BE2C (cell line): ENCODE measurements around the gene IRS2.

Experiments used
- DNase-seq: peaks from one replicate; pipeline ENCODE4 v3.0.0-alpha.2; 2020
- H3K27me3 ChIP-seq: fragments of 250-450 bp; sonication (Bioruptor Pico); 2 replicates; pipeline ENCODE4 v1.5.1; 2020; ENCODE audit warnings: mild to moderate bottlenecking
- H3K36me3 ChIP-seq: fragments of 250-450 bp; sonication (Bioruptor Pico); 2 replicates; pipeline ENCODE4 v1.5.1; 2020; ENCODE audit warnings: mild to moderate bottlenecking
- H3K4me1 ChIP-seq: fragments of 250-450 bp; sonication (Bioruptor Pico); 2 replicates; pipeline ENCODE4 v1.5.1; 2020
- H3K4me3 ChIP-seq: 2 replicates; pipeline ENCODE4 v1.5.1; 2011; ENCODE audit warnings: low read depth, low read length
- H3K9me3 ChIP-seq: fragments of 250-450 bp; sonication (Bioruptor Pico); 2 replicates; pipeline ENCODE4 v1.5.1; 2020
- CTCF ChIP-seq: IDR thresholded peaks from 2 replicates; pipeline ENCODE4 v1.5.1; 2012; ENCODE audit warnings: mild to moderate bottlenecking, low read depth, low read length

Gene IRS2

GRCh38 chr13:109809216-109809932 is 23.0 kb upstream of the IRS2 start:
- Histone ChIP-seq H3K27me3 (peaks cover 14% of the 10 kb centered on the region), H3K4me1 (no peaks in the 10 kb centered on the region), H3K4me3 (no peak overlapping the region), H3K9me3 (no peaks in the 10 kb centered on the region), H3K36me3 (no peaks in the 10 kb centered on the region)
- TF ChIP-seq CTCF, result no peak
- DNase-seq, result no peak

GRCh38 chr13:109807345-109807744 is 21.0 kb upstream of the IRS2 start:
- Histone ChIP-seq H3K9me3 (no peaks in the 10 kb centered on the region), H3K4me1 (no peaks in the 10 kb centered on the region), H3K36me3 (no peaks in the 10 kb centered on the region), H3K4me3 (no peak overlapping the region), H3K27me3 (peaks cover 25% of the 10 kb centered on the region)
- DNase-seq, result no peak
- TF ChIP-seq CTCF, result no peak

- Histone ChIP-seq H3K9me3 (no peaks in the 10 kb centered on the region), H3K36me3 (no peaks in the 10 kb centered on the region), H3K4me1 (no peaks in the 10 kb centered on the region), H3K4me3 (no peak overlapping the region), H3K27me3 (peaks cover 38% of the 10 kb centered on the region)
- no peak for TF ChIP-seq CTCF
- DNase-seq, result no peak
Observed at GRCh38 chr13:109804654-109805053, 18.3 kb upstream of the IRS2 start.

GRCh38 chr13:109803825-109804224 is 17.4 kb upstream of the IRS2 start:
- no peaks in the 10 kb centered on the region for H3K4me1 ChIP-seq
- no peaks in the 10 kb centered on the region for H3K9me3 ChIP-seq
- TF ChIP-seq CTCF, result no peak
- no peak for DNase-seq
- peaks cover 42% of the 10 kb centered on the region for H3K27me3 ChIP-seq
- no peaks in the 10 kb centered on the region for H3K36me3 ChIP-seq
- no peak overlapping the region for H3K4me3 ChIP-seq

GRCh38 chr13:109802936-109803335 is 16.6 kb upstream of the IRS2 start:
- no peak for DNase-seq
- no peaks in the 10 kb centered on the region for H3K4me1 ChIP-seq
- no peaks in the 10 kb centered on the region for H3K36me3 ChIP-seq
- peaks cover 45% of the 10 kb centered on the region for H3K27me3 ChIP-seq
- H3K4me3 ChIP-seq, result no peak overlapping the region
- no peaks in the 10 kb centered on the region for H3K9me3 ChIP-seq
- TF ChIP-seq CTCF, result no peak

GRCh38 chr13:109795011-109795410 is 8.6 kb upstream of the IRS2 start:
- H3K9me3 ChIP-seq, result no peaks in the 10 kb centered on the region
- H3K27me3 ChIP-seq, result peaks cover 16% of the 10 kb centered on the region; the same call in 1 of the 2 replicates
- no peak for TF ChIP-seq CTCF
- DNase-seq, result no peak
- no peaks in the 10 kb centered on the region for H3K4me1 ChIP-seq
- H3K36me3 ChIP-seq, result no peaks in the 10 kb centered on the region
- no peak overlapping the region for H3K4me3 ChIP-seq
